Measurements from ENCODE around the gene TUBB6. TPM values are rescaled to one million over a fixed set of nuclear protein-coding genes. Genes with fewer than 3 reads are reported as not detected.

The TUBB6 gene
- total and polyA plus RNA-seq, 2 of the 8 experiments (the other 6 are each of a cell fraction or from before 2014, with no cell fraction given): 126 to 223 TPM

GRCh38 chr18:12312976-12313375 is 4.9 kb downstream of the TUBB6 start:
- no peak overlapping the region for H2BK120ac ChIP-seq (replicated peaks; ENCODE audit: low read depth, low read length)
- no peak overlapping the region for H3K14ac ChIP-seq (ENCODE audit: insufficient read length)
- no peak overlapping the region for H4K8ac ChIP-seq (ENCODE audit: extremely low read depth, insufficient read depth, low read length)
- H4K20me1 ChIP-seq (replicated peaks in 1 of 2; ENCODE audit: control insufficient read depth in 1 of 2, insufficient read depth in 2 of 2, low read length in 2 of 2): peaks cover 0 to 2% of the 10 kb centered on the region in 2 experiments
- no peak overlapping the region for H3K4me3 ChIP-seq (ENCODE audit: extremely low read depth in 1 of 4, insufficient read depth in 2 of 4, low read depth in 3 of 4, low read length in 4 of 4)
- H3K27ac ChIP-seq (ENCODE audit: low read depth, low read length): no peak overlapping the region
- no peak overlapping the region for H3K18ac ChIP-seq (ENCODE audit: extremely low read depth, low read length)
- H2BK12ac ChIP-seq (ENCODE audit: low read depth, low read length): no peak overlapping the region
- no peak overlapping the region for H4K91ac ChIP-seq (replicated peaks; ENCODE audit: insufficient read length, low read length)
- no peak for TF ChIP-seq YY1 (IDR thresholded peaks at IDR 0.05; ENCODE audit: low read depth, low read length)
- TF ChIP-seq TCF12 (IDR thresholded peaks at IDR 0.05; ENCODE audit: low read depth, low read length): no peak
- no peak for TF ChIP-seq HDAC2 (IDR thresholded peaks at IDR 0.05; ENCODE audit: borderline replicate concordance in 1 of 2, low read depth in 2 of 2, low read length in 2 of 2)
- no peak for TF ChIP-seq GTF2F1 (IDR thresholded peaks at IDR 0.05; ENCODE audit: borderline replicate concordance, low read depth, low read length)
- TF ChIP-seq POLR2A (IDR thresholded peaks at IDR 0.05; ENCODE audit: control extremely low read depth in 1 of 2, low read depth in 2 of 2, low read length in 2 of 2): no peak
- no peak for TF ChIP-seq RAD21 (IDR thresholded peaks at IDR 0.05 in 1 of 2, conservative IDR thresholded peaks at IDR 0.05 in 1 of 2; ENCODE audit: low read depth in 2 of 2, low read length in 2 of 2)
- TF ChIP-seq CBX8 (IDR thresholded peaks at IDR 0.05; ENCODE audit: borderline replicate concordance, low read depth, low read length): no peak
- H3K79me2 ChIP-seq (ENCODE audit: control insufficient read depth in 1 of 2, insufficient read depth in 2 of 2, low read length in 2 of 2): peaks cover 0 to 6% of the 10 kb centered on the region in 2 experiments; a peak in 3 of 4 replicates
- no peak overlapping the region for H2BK20ac ChIP-seq (ENCODE audit: low read length)
- no peak overlapping the region for H2AFZ ChIP-seq (ENCODE audit: low read length)
- H3K27me3 ChIP-seq (replicated peaks in 1 of 4; ENCODE audit: control insufficient read depth in 3 of 4, extremely low read depth in 1 of 4, insufficient read depth in 3 of 4, low read length in 3 of 4): peaks cover 0 to 3% (median 0%) of the 10 kb centered on the region in 4 experiments; a peak in 2 of 7 replicates
- ChIA-PET POLR2A (ENCODE audit: partially characterized antibody) (interaction anchor here (0.9 to 1.3 kb wide), 2 partner anchors 15 to 18 kb away, joined by 3 to 5 read pairs; no protein-coding TSS in a partner anchor), CTCF (ENCODE audit: partially characterized antibody) (interaction anchor here (0.6 to 11.7 kb wide), 8 partner anchors 10 to 310 kb away, joined by 3 to 96 read pairs (median 6); no protein-coding TSS in a partner anchor)
- no peaks in the 10 kb centered on the region for H3K9me3 ChIP-seq (ENCODE audit: insufficient read depth in 2 of 2, low read depth in 1 of 2, low read length in 1 of 2)
- H3K79me1 ChIP-seq (ENCODE audit: low read depth, low read length): no peaks in the 10 kb centered on the region; the same call in 1 of the 2 replicates
- no peak overlapping the region for H2BK15ac ChIP-seq (ENCODE audit: low read length)
- H4K5ac ChIP-seq (ENCODE audit: insufficient read length, low read depth, low read length): no peak overlapping the region
- H3K9ac ChIP-seq (replicated peaks in 1 of 4; ENCODE audit: extremely low read depth in 1 of 4, low read depth in 3 of 4, low read length in 3 of 4): no peak overlapping the region
- H2AK5ac ChIP-seq (ENCODE audit: low read depth, low read length): no peak overlapping the region
- H3K4me1 ChIP-seq (replicated peaks in 1 of 4; ENCODE audit: control insufficient read depth in 3 of 4, insufficient read depth in 4 of 4, low read length in 3 of 4): peaks cover 0 to 3% (median 1%) of the 10 kb centered on the region in 4 experiments; a peak in 3 of 7 replicates
- no peak overlapping the region for H3K4ac ChIP-seq (replicated peaks; ENCODE audit: insufficient read length, low read depth, low read length)
- H3K23me2 ChIP-seq (ENCODE audit: low read depth, low read length): peaks cover 3% of the 10 kb centered on the region; the same call in 1 of the 2 replicates
- H3K23ac ChIP-seq (ENCODE audit: insufficient read length): no peak overlapping the region
- H2BK5ac ChIP-seq (ENCODE audit: low read depth, low read length): no peak overlapping the region
- peaks cover 0 to 42% (median 6%) of the 10 kb centered on the region in 4 experiments; a peak in 4 of 8 replicates for H3K36me3 ChIP-seq (ENCODE audit: control insufficient read depth in 2 of 4, insufficient read depth in 4 of 4, low read length in 3 of 4)
- no peak for DNase-seq (ENCODE audit: low read depth in 1 of 2, low spot score in 2 of 2)
- no peak overlapping the region for H3K56ac ChIP-seq (replicated peaks; ENCODE audit: insufficient read length, low read depth, low read length)
- FAIRE-seq: no peak
- H3K4me2 ChIP-seq (ENCODE audit: insufficient read depth in 1 of 2, low read depth in 2 of 2, low read length in 2 of 2): no peak overlapping the region

Measured in H1 (cell line).